IMR-90 (cell line): Measurements from ENCODE around the gene IFNL1. TPM values are rescaled to one million over a fixed set of nuclear protein-coding genes. Genes with fewer than 3 reads are reported as not detected.

Experiments used
- ATAC-seq: fragments of 200-7000 bp; cut with Tn5 transposase; 2 replicates; pipeline ENCODE4 v1.9.1; 2020; ENCODE audit warnings: low read depth, mild to moderate bottlenecking, moderate library complexity
- BruUV-seq: library from RNA; stranded (reverse); fragments of 400-500 nt; replicated peaks from 2 replicates; lab custom pipeline; 2021; lab: Mats Ljungman, UMichigan
- CTCF ChIA-PET: fragments of 300-600 bp; formaldehyde crosslinking; extraction: SDS; loops from one replicate; lab custom pipeline; 2021; ENCODE audit warnings: antibody characterized with exemption; lab: Yijun Ruan, JAX
- POLR2A ChIA-PET: fragments of 300-600 bp; sonication (Branson Sonifier 250); formaldehyde crosslinking; loops from one replicate; lab custom pipeline; 2022; ENCODE audit warnings: antibody characterized with exemption; ENCODE audit not compliant: unreplicated experiment; lab: Charles Lee
- DNase-seq: peaks from one replicate; pipeline ENCODE4 v3.0.0; 2013
- H2AFZ ChIP-seq: replicated peaks from 2 replicates; pipeline ENCODE3; 2013; ENCODE audit warnings: low read length, mild to moderate bottlenecking; ENCODE audit not compliant: poor library complexity
- H2AK5ac ChIP-seq: 2 replicates; pipeline ENCODE4 v1.6.1; 2013; ENCODE audit warnings: low read depth, low read length, inconsistent platforms
- H2AK9ac ChIP-seq: replicated peaks from 2 replicates; pipeline ENCODE3; 2013; ENCODE audit warnings: mild to moderate bottlenecking, low read depth, low read length, moderate library complexity; ENCODE audit not compliant: poor library complexity
- H2BK120ac ChIP-seq: 2 replicates; pipeline ENCODE4 v1.6.1; 2013; ENCODE audit warnings: low read depth, low read length, inconsistent platforms
- H2BK15ac ChIP-seq: 3 replicates; pipeline ENCODE4 v1.6.1; 2013; ENCODE audit warnings: low read depth, low read length, inconsistent platforms
- H2BK20ac ChIP-seq: 2 replicates; pipeline ENCODE4 v1.6.1; 2013; ENCODE audit warnings: low read depth, mild to moderate bottlenecking, inconsistent platforms, low read length, moderate library complexity
- H2BK5ac ChIP-seq: 2 replicates; pipeline ENCODE4 v1.6.1; 2013; ENCODE audit warnings: mild to moderate bottlenecking, low read depth, low read length, inconsistent platforms; ENCODE audit not compliant: poor library complexity, severe bottlenecking
- H3K14ac ChIP-seq: replicated peaks from 2 replicates; pipeline ENCODE4 v1.6.1; 2013; ENCODE audit warnings: low read depth, low read length, inconsistent platforms
- H3K18ac ChIP-seq: 2 replicates; pipeline ENCODE4 v1.6.1; 2013; ENCODE audit warnings: low read depth, low read length, control low read depth
- H3K23ac ChIP-seq: 2 replicates; pipeline ENCODE4 v1.6.1; 2013; ENCODE audit warnings: low read depth, low read length, inconsistent platforms
- H3K27ac ChIP-seq: 2 replicates; pipeline ENCODE4 v1.5.1; 2013; ENCODE audit warnings: mild to moderate bottlenecking, control low read depth, low read length; ENCODE audit not compliant: insufficient read depth
- H3K27me3 ChIP-seq: 2 replicates; pipeline ENCODE4 v1.6.1; 2013; ENCODE audit warnings: low read length; ENCODE audit not compliant: control insufficient read depth, insufficient read depth
- H3K36me3 ChIP-seq: 2 replicates; pipeline ENCODE4 v1.6.1; 2013; ENCODE audit warnings: low read length, mixed read lengths; ENCODE audit not compliant: control insufficient read depth, insufficient read depth
- H3K4ac ChIP-seq: 2 replicates; pipeline ENCODE4 v1.6.1; 2013; ENCODE audit warnings: low read depth, low read length, inconsistent platforms
- H3K4me1 ChIP-seq: 2 replicates; pipeline ENCODE4 v1.6.1; 2013; ENCODE audit warnings: low read length, mixed read lengths; ENCODE audit not compliant: control insufficient read depth, insufficient read depth
- H3K4me2 ChIP-seq: 2 replicates; pipeline ENCODE4 v1.6.1; 2013; ENCODE audit warnings: low read depth, mild to moderate bottlenecking, control low read depth, low read length, moderate library complexity
- H3K4me3 ChIP-seq: 2 replicates; pipeline ENCODE4 v1.5.1; 2013; ENCODE audit warnings: low read depth, mild to moderate bottlenecking, control low read depth, low read length, moderate library complexity; ENCODE audit not compliant: insufficient read depth
- H3K56ac ChIP-seq: 2 replicates; pipeline ENCODE4 v1.6.1; 2013; ENCODE audit warnings: low read length, inconsistent platforms; ENCODE audit not compliant: insufficient read depth; ENCODE audit errors: extremely low read depth
- H3K79me1 ChIP-seq, 2 experiments: 2 replicates each; pipeline ENCODE4 v1.6.1; 2013; ENCODE audit warnings: low read length in 2 of 2, inconsistent platforms in 1 of 2, low read depth in 1 of 2
- H3K9ac ChIP-seq: 2 replicates; pipeline ENCODE4 v1.6.1; 2013; ENCODE audit warnings: low read depth, low read length, control low read depth
- H3K9me1 ChIP-seq: 2 replicates; pipeline ENCODE4 v1.6.1; 2013; ENCODE audit warnings: low read length, inconsistent platforms; ENCODE audit not compliant: insufficient read depth
- H3K9me3 ChIP-seq: 2 replicates; pipeline ENCODE4 v1.6.1; 2013; ENCODE audit warnings: low read length; ENCODE audit not compliant: control insufficient read depth, insufficient read depth
- H4K20me1 ChIP-seq: 2 replicates; pipeline ENCODE4 v1.6.1; 2013; ENCODE audit warnings: low read length, inconsistent platforms; ENCODE audit not compliant: insufficient read depth
- H4K5ac ChIP-seq: 2 replicates; pipeline ENCODE4 v1.6.1; 2013; ENCODE audit warnings: mild to moderate bottlenecking, low read depth, low read length, control low read depth
- H4K8ac ChIP-seq, 2 experiments: 2 replicates each; pipeline ENCODE4 v1.6.1; 2013; ENCODE audit warnings: low read depth in 2 of 2, low read length in 2 of 2, control low read depth in 1 of 2, inconsistent platforms in 1 of 2
- H4K91ac ChIP-seq: 2 replicates; pipeline ENCODE4 v1.6.1; 2013; ENCODE audit warnings: low read depth, low read length, inconsistent platforms; ENCODE audit not compliant: insufficient read depth
- BHLHE40 ChIP-seq: fragments of 150-350 bp; IDR thresholded peaks from 2 replicates; pipeline ENCODE4 v1.6.1; 2016; ENCODE audit warnings: mild to moderate bottlenecking, low read depth, low read length
- CEBPB ChIP-seq: IDR thresholded peaks from 2 replicates; pipeline ENCODE4 v1.6.1; 2012; ENCODE audit warnings: low read depth, low read length, improper control_type of control experiment
- CHD1 ChIP-seq: IDR thresholded peaks from 2 replicates; pipeline ENCODE4 v1.6.1; 2012; ENCODE audit warnings: low read depth, low read length, improper control_type of control experiment
- FOS ChIP-seq: fragments of 150-350 bp; IDR thresholded peaks from 2 replicates; pipeline ENCODE4 v1.6.1; 2016; ENCODE audit warnings: low read depth, low read length
- MAFK ChIP-seq: IDR thresholded peaks from 2 replicates; pipeline ENCODE4 v1.6.1; 2012; ENCODE audit warnings: low read depth, low read length, improper control_type of control experiment
- MAZ ChIP-seq: IDR thresholded peaks from 2 replicates; pipeline ENCODE4 v1.6.1; 2012; ENCODE audit warnings: low read depth, mild to moderate bottlenecking, low read length, improper control_type of control experiment, moderate library complexity, borderline replicate concordance
- MXI1 ChIP-seq: IDR thresholded peaks from 2 replicates; pipeline ENCODE4 v1.6.1; 2012; ENCODE audit warnings: low read depth, mild to moderate bottlenecking, low read length, moderate library complexity, borderline replicate concordance
- NFE2L2 ChIP-seq: fragments of 150-350 bp; IDR thresholded peaks from 2 replicates; pipeline ENCODE4 v1.6.1; 2016; ENCODE audit warnings: low read depth, mild to moderate bottlenecking, low read length
- POLR2A ChIP-seq: IDR thresholded peaks from 2 replicates; pipeline ENCODE4 v1.6.1; 2012; ENCODE audit warnings: mild to moderate bottlenecking, low read depth, low read length
- RAD21 ChIP-seq: IDR thresholded peaks from 2 replicates; pipeline ENCODE4 v1.6.1; 2012; ENCODE audit warnings: low read length, improper control_type of control experiment
- RCOR1 ChIP-seq: IDR thresholded peaks from 2 replicates; pipeline ENCODE4 v1.6.1; 2012; ENCODE audit warnings: mild to moderate bottlenecking, low read length, improper control_type of control experiment; ENCODE audit not compliant: insufficient replicate concordance
- RFX5 ChIP-seq: IDR thresholded peaks from 2 replicates; pipeline ENCODE4 v1.8.0; 2012; ENCODE audit warnings: low read depth, mild to moderate bottlenecking, low read length, moderate library complexity
- SMC3 ChIP-seq: fragments of 150-350 bp; IDR thresholded peaks from 2 replicates; pipeline ENCODE4 v1.6.1; 2016; ENCODE audit warnings: low read depth, mild to moderate bottlenecking, antibody characterized with exemption, low read length, moderate library complexity
- WGBS, 2 experiments: methylation state at CpG; one replicate each; pipeline versions ENCODE4 v1.1.5 to v1.1.7; 2013; ENCODE audit warnings: missing lambda C conversion rate in 2 of 2; ENCODE audit not compliant: insufficient read length in 1 of 2; ENCODE audit errors: extremely low coverage in 2 of 2; 5-methylcytosine and 5-hydroxymethylcytosine counted together
- dilution Hi-C: fragments of 300-500 bp; cut with HindIII; formaldehyde crosslinking; loops from one replicate; pipeline ENCODE4 v1.14.3; 2018; ENCODE audit warnings: low sequenced_read_pairs; ENCODE audit not compliant: unreplicated experiment
- in situ Hi-C: fragments of 300-500 bp; cut with MboI; formaldehyde crosslinking; loops from 3 replicates; pipeline ENCODE4 v1.14.3; 2019; ENCODE audit warnings: low sequenced_read_pairs, inconsistent platforms, mixed read lengths
- intact Hi-C: fragments of 100-400 bp; cut with micrococcal nuclease; formaldehyde crosslinking; loops from 2 replicates; pipeline ENCODE4 v1.10.0; 2022
- polyA plus RNA-seq, 3 experiments: library from polyadenylated mRNA; depleted of rRNA; stranded (reverse); fragments of >200 nt; gene quantifications; 2 replicates each; pipeline ENCODE4 v1.2.3, GENCODE V29; 2012; ENCODE audit warnings: low replicate concordance in 1 of 3
- total RNA-seq: library from RNA; depleted of rRNA; stranded (reverse); fragments of >200 nt; gene quantifications from 2 replicates; pipeline ENCODE4 v1.2.3, GENCODE V29; 2012
- TF ChIP-seq, protein P1 (sequence below): fragments of 150-350 bp; IDR thresholded peaks from 2 replicates; pipeline ENCODE4 v1.6.1; 2016; ENCODE audit warnings: low read depth, mild to moderate bottlenecking, low read length, moderate library complexity, borderline replicate concordance
- TF ChIP-seq, protein P2 (sequence below): fragments of 150-350 bp; IDR thresholded peaks from 2 replicates; pipeline ENCODE4 v1.6.1; 2017; ENCODE audit warnings: mild to moderate bottlenecking, antibody characterized with exemption, low read length, low read depth

IFNL1 gene
- total and polyA plus RNA-seq, 2 of the 4 experiments (the other 2 are of a cell fraction), result not detected

DNA sequence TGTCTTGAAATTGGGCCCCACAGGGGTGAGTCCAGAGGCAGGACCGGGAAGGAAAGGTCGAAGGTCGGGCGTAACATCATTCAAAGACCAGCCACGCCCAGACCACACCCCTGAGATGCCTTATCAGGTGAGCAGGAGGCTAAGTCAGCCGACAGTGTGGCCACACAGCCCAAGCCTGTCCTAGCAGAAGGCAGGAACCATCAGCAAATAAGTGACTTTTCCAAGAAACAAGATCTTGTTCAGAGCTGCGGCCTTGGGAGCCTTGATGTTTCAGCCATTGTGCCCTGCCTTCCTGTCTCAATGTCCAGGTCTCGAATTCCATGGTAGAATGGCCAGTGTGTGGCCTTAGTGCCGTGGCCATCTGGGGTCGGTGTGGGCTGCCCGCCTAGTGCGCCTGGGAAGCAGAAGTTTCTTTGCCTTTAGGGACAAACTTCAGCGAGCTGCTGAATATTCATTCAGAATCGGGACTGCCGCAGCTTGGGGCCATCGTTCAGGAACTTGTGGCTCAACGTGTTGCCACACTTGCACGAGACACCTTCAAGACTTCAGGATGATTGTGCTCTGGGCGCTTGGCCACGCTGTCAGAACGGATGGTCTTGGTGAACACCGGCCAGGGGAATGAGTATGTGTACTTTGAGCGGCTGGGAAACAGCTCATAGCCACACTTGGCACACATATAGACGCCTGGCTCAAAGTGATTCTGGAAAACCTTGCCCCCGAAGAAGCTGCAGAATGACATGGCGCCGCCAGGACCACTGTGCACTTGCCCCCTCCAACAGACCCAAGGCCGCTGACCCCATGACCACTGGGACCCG, 41.5 kb upstream of the IFNL1 start:
- ATAC-seq, result no peak
- Histone ChIP-seq H4K5ac (no peak overlapping the region), H3K23ac (no peak overlapping the region), H3K4me1 (no peaks in the 10 kb centered on the region), H4K91ac (no peak overlapping the region), H3K27me3 (peaks cover 36% of the 10 kb centered on the region), H2BK20ac (no peak overlapping the region), H3K4me3 (no peak overlapping the region), H3K4ac (no peak overlapping the region), H3K79me1 (no peaks in the 10 kb centered on the region), H3K18ac (no peak overlapping the region), H2AK9ac (no peak overlapping the region), H3K27ac (no peak overlapping the region), H3K9me3 (no peaks in the 10 kb centered on the region), H3K9me1 (no peaks in the 10 kb centered on the region), H2AFZ (peak overlapping the region; percentile 51), H3K36me3 (no peaks in the 10 kb centered on the region), H3K14ac (no peak overlapping the region), H2BK5ac (no peak overlapping the region), H4K8ac (no peak overlapping the region), H4K20me1 (no peaks in the 10 kb centered on the region), H2BK120ac (no peak overlapping the region), H2AK5ac (no peak overlapping the region), H3K4me2 (no peak overlapping the region), H3K9ac (no peak overlapping the region), H3K56ac (no peak overlapping the region), H2BK15ac (no peak overlapping the region)
- in situ Hi-C loops, result no loop called here
- BruUV-seq, result no TSS peak
- dilution Hi-C loops, result no loop called here
- DNase-seq, result no peak
- CTCF ChIA-PET, result no interaction called here
- intact Hi-C loops, result no loop called here
- 76% methylated on average over 20 of the region's 29 CpGs; no CpG with 5 or more reads in 1 of the 2 experiments for WGBS, 2 experiments
- POLR2A ChIA-PET, result no interaction called here
- no peak for TF ChIP-seq RCOR1
- no peak for TF ChIP-seq CHD1
- TF ChIP-seq NFE2L2, result no peak
- no peak for TF ChIP-seq FOS
- TF ChIP-seq POLR2A, result no peak
- TF ChIP-seq CEBPB, result no peak
- no peak for TF ChIP-seq RFX5
- TF ChIP-seq MAFK, result no peak
- TF ChIP-seq, protein P1, sequence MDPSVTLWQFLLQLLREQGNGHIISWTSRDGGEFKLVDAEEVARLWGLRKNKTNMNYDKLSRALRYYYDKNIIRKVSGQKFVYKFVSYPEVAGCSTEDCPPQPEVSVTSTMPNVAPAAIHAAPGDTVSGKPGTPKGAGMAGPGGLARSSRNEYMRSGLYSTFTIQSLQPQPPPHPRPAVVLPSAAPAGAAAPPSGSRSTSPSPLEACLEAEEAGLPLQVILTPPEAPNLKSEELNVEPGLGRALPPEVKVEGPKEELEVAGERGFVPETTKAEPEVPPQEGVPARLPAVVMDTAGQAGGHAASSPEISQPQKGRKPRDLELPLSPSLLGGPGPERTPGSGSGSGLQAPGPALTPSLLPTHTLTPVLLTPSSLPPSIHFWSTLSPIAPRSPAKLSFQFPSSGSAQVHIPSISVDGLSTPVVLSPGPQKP, result no peak
- TF ChIP-seq MXI1, result no peak
- TF ChIP-seq, protein P2, sequence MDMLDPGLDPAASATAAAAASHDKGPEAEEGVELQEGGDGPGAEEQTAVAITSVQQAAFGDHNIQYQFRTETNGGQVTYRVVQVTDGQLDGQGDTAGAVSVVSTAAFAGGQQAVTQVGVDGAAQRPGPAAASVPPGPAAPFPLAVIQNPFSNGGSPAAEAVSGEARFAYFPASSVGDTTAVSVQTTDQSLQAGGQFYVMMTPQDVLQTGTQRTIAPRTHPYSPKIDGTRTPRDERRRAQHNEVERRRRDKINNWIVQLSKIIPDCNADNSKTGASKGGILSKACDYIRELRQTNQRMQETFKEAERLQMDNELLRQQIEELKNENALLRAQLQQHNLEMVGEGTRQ, result no peak
- TF ChIP-seq MAZ, result no peak
- TF ChIP-seq SMC3, result no peak
- TF ChIP-seq BHLHE40, result no peak
- no peak for TF ChIP-seq RAD21
